HG02885 (cell line): Measurements from ENCODE around the gene SOX13.
"Not testable (repeated sequence)": the region's sequence is repeated elsewhere in the genome, so short reads cannot be mapped to it uniquely, and the experiment has no call there.

Experiments used
- ATAC-seq: cut with Tn5 transposase; IDR thresholded peaks from one replicate; pipeline ENCODE4 v1.9.1; 2021; ENCODE audit warnings: mild to moderate bottlenecking; ENCODE audit not compliant: unreplicated experiment, poor library complexity

SOX13 gene

DNA sequence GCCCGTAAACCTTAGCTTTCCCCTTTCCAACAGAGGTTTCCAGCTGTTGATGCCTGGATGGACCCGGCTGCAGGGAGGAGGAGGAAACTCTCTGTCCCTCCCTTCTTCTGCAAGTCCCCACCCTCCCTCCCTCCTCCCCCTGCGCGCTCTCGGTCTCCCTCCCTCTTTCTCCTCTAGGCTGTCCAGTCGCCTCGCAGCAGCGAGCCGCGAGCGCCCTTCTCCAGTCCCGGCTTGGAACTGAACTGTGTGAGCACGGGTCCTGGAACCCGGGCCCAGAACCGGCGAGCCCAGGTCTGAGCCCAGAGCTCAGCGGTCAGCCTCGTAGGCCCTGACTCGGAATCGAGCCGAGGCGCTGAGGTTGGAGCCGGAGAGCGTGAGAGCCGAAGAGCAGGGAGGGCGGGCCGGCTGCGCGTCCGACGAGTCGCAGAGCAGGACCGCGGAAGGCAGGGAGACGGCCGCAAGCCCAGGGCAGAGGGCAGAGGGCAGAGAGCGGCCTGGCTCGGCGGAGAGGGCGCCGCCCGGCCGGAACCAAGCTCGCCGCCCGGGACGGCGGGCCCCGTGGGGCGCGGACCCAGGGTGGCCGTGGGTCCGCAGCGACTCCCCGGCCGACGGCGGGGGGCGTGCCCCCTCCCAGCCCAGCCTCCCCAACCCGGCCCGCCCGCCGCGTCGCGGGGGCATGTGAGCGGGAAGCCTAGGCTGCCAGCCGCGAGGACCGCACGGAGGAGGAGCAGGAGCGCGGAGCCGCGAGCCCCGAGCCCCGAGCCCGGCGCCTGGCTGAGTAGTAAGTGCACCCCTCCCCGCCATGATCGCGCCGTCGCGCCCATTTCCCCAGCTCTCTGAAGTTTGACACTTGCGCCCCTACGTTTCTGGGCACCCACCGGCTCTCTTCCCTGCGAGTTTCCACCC, at the start of gene SOX13:
TSS of gene SOX13 (plus strand) at position 185 of the 906 bp plus-strand sequence. CDS start 39,801 bp downstream, outside the sequence.
- no peak for ATAC-seq

DNA sequence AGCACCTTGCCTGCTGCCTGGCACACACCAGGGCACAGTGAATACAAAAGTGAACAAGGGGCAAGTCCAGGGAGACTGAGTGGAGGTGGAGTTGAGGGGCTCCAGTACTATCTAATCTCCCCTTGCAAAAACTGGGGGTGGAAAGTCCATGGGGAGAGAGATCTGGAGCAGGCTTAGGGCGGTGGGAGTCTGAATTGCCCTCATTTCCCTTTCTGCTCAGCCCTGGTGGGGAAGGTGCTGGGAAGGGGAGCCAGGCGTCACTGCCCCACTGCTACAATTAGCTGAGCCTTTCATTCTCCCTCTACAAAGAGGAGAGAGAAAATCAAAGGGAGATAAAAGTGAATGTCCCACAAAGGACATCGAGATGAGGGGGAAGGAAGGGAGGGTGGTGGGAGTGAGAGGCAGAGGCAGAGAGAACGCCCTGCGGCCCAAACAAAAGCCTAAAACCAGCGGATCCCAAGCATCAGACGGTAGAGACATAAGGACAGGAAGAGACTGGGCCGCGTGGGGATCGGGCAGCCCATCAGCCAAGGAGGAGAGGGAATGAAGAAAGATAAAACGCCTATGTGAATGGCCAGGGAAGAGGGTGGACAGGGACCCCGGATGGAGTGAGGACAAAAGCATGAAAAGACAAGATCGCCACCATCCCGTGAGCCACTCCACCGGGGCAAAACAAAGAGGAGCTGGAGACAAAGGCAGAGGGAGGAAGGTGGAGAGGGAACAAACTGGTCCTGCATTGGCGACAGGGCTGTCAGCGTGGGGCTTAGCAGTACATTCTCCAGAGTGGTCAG, 46.8 kb upstream of the SOX13 start:
- no peak for ATAC-seq

DNA sequence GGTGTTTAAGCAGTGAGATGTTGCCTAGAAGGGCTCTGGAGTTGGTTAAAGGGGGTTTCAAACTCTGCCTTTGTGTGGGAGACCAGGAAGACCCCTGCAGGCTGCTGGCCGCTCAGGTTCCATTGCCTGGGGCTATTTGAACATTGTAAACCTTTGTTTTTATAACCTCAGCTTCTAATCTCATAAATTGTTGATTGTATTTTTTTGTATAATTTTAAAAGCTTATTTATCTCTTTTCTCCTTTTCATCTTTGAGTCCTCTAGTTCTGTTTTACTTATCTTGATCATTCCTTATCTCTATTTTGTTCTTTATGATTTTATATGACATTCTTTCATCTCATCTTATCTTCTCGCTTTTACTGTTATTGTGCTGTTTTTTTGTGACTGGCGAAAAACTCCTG, 45.5 kb upstream of the SOX13 start:
- ATAC-seq = no peak

DNA sequence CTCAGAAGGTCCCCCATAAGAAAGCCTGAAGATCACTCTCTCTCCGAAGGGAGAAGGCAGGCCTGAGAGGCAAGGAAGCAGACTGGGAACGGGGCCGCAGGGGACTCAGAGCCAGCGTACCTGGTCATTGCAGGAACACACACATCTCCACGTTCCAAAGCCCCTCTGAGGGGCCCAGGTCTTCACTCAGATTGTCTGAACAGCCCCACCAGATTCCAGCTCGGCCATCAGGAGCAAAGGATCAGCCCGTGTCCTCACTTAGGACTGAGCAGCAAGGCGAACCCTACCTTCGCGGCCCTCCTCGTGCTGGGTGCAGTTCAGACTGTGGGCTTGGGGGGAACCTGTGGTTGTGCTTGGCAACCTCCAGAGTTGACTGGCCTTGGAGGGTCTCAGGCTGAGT, 43.9 kb upstream of the SOX13 start:
- no peak for ATAC-seq

DNA sequence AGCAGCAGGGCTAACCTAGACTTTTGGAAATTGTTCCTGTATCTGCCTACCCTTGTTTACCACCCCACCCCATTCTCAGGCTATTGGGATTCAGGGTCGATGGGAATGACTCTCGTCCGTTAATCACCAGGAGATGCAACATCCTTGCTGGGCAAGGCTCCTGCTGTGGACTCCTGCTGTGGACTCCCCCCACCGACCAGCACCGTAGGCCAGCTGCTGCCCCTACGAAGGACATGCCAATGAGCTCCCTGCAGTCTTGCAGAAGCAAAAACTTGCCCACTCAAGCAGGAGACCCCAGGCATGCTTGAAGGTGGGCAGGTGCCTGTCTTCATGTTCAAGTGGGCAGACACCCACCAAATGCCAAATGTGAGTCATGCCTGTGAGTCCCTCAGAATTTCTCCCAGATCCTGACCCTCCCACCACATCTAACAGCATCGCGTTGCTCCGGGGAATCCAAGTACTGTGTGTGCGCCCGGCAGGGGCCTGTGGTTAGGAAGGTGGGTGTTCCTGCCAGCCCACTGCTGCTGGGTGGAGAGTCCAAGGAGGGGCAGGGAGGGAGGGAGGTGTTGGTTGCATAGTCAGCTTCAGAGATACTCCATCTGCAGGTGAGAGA, 41.7 kb upstream of the SOX13 start:
- ATAC-seq = no peak

DNA sequence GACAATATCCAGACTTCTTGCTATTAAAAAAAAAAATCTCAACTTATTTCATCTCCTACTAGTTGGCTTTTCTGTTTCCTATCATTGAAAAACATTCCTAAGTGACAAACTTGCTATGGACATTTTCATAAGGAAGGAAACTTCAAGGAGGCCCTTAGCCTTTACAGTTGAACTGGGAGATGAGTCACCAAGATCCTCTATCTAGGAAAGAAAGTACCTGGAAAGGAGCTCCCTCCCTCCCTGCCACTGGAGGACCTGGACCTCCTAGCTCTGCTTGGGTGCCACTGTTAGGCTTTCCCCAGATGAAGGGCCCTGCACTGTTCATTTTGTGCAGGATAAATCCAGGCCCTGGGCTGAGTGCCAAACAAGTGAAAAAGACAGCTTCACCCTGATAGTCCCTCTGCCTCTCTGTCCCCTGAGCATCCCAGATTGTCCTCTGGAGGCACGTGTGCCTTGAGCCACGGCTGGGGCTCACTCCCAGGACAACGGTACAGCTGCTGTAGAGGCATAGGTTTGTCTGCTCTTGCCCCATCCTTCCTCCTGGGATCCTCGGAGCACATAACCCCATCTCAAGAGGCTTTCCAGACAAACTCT, 40.2 kb upstream of the SOX13 start:
- ATAC-seq = no peak

DNA sequence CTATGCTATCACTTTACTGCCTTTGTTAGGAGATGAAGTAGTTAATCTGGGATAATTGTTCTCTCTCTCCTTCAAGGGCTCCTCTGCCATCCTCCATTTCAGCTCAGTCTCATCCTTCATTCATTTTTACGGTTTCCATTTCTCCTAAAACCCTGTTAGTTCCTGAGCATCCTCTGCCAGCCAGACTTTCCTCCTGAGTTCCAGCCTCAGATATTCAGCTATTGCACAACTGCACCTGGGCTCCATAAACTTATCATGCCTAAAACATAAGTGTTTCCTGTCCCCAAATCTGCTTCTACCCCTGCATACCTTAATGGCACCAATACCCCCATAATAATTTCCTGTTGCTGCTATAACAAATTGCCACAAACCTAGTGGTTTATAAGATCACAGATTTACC, 39.6 kb upstream of the SOX13 start:
- ATAC-seq = no peak

DNA sequence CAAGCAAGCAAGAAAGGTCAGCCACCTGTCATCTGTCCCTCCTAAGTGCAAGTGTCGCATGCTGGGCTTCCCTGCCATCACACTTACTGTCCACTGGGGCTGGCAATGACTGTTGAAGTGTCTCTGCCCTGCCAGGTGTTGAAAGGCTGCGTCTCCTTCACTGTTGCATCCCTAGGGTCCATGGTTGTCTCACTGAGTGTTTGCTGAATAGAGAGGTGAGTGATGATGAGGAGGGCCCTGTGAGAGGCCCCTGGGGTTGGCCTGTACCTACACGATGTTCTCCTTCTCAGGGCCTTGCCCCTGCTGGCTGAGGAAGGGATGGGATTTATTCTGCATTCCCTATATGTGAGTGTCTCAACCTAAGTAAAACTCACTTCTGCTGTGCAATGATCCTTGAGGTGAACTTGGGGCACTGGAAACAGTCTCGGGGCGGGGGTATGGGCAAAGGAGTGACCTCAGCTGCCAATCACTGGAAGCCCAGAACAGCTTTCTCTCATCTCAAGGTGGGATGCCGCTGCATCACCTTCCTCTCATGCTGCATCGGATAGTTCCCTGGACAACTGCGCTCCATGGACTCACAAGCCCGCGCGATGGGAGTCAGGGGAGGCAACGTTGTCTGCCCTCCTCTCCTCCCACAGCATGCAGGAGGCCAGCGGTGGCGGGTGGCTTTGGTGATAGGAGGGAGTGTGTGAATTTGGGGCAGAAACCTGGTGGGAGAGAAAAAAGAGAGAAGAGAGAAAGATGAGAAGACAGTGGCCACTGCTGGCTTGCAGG, 35.8 kb upstream of the SOX13 start:
- ATAC-seq = no peak

DNA sequence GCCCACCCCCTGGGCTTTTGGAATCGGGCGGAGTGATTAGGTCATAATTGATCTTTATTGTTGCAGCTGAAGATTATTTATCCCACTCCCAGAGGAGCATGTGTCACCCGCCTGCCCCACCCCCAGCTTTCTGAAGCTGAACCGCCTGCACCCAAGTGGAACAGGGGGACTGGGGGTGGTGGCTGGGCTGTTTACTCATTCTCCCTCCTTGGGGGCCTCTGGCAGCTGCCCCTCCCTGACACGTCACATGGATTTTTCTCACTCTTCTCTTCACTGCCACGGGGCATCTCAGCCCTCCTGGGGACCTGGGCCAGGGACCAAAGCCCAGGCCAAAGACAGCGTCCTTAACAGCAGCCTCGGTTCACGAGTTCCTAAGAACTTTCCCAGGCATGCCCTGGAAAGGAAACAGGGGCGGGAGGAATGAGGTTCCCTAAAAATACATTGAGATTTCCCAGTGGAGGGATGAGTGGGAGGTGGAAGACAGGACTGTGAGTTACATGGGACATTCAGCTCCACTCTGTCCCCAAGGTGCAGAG, 31.6 kb upstream of the SOX13 start:
- no peak for ATAC-seq

DNA sequence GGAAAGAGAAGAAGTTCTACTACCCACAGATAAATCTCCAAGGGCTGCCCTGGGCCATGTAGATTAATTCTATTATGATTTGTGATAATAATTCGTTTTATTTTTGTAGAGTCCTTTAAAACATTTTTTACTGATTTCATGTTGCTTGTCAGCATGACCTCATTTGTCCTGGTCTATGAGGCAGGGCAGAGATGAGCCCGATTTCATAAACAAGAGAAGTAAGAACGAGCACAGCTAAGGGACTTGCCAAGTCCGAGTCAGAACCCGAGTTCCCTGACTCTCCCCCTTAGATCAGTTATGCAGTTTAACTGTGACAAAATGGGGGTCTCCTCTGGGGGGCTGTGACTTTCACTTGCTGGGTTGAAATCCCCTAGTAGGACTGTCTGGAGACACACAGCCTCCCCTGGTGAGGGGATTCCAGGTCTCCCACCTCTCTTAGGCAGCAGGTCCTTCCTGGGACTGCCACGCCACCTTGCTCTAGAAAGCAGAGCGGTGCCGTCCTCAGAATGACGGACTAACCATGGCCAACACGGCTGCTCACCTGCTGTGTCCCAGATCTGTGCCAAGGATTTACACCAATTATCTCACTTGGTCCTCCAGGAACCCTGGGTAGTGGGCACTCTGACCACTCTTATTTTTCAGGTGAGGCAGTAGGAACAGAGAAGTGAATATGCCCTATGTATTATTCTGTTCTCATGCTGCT, 31.0 kb upstream of the SOX13 start:
- ATAC-seq = no peak

DNA sequence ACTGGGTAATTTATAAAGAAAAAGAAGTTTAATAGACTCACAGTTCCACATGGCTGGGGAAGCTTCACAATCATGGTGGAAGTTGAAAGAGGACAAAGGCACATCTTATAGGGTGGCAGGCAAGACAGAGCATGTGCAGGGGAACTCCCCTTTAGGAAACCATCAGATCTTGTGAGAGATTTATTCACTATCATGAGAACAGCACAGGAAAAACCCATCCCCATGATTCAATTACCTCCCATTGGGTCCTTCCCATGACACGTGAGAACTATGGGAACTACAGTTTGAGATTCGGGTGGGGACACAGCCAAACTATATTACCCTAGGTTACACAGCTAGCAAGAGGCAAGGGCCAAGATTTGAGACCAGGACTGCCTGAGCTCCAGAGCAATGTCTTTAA, 30.4 kb upstream of the SOX13 start:
- ATAC-seq = no peak

DNA sequence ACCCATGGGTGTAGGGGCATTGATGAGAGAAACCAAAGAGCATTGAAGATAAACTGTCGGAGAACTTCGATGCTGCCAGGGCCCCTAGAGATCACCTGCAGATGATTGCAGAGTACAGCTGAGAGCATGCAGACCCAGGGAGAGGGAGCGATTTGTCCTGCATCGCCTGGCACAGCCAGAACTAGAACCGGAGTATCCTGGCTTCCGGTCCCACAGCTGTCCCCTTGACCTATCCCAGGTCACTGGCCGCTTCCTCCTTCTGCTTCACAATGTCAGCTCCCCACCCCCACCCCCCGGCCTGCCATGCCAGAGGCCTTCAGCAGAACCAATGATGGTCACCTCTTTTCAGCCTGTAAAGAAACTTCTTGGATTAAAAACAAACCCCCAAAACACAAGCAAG, 29.2 kb upstream of the SOX13 start:
- no peak for ATAC-seq

DNA sequence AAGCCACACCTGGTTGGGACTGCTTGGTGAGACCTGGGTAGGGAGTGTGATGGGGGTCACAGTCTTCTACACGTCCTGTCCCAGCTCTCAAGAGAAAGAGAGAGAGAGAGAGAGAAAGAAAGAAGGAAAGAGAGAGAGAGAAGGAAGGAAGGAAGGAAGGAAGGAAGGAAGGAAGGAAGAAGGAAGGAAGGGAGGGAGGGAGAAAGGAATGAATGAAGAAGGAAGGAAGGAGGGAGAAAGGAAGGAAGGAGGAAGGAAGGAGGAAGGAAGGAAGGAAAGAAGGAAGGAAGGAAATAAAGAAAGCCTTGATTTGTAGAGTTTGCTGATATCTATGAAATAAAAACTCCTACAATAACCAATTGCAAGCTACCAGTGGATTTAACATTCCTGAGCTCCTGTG, 28.5 kb upstream of the SOX13 start:
- ATAC-seq = no peak

DNA sequence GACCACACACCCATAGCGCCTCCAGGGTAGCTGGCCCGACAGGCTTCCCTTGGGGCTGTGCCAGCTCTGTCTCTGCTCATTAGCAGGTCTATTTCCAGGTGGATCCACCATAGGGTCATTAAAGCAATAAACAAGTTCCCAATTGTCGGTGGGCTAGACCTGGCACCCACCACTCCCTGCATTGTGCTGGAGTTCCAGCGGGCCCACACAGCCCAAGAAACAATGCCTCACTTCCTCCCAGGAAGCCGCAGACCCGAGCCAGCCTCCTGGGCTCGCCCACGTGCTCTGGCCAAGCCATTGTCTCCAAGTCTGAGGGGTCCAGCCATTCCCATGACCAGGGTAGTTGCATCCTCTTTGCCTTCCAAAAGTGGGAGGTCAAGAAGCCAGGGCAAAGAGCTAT, 27.5 kb upstream of the SOX13 start:
- ATAC-seq = no peak

DNA sequence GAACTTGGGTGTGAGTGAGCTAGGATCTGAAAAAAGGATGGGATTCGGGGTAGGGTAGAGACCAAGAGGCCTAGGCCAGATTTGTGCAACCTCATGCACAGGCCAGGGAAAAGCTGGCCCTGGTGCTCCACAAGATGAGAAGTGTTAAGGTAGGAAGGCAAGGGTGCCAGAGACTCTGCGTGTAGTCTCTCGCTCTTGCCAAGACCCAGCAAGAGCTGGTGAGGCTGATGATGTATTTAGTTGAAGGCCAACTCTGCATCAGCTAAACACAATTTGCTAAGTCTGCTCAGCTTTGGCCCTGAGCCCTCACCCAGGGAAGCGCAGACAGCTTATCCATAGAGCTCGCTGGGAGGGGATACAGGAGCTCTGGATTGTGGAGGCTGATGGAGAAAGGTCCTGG, 26.6 kb upstream of the SOX13 start:
- no peak for ATAC-seq

DNA sequence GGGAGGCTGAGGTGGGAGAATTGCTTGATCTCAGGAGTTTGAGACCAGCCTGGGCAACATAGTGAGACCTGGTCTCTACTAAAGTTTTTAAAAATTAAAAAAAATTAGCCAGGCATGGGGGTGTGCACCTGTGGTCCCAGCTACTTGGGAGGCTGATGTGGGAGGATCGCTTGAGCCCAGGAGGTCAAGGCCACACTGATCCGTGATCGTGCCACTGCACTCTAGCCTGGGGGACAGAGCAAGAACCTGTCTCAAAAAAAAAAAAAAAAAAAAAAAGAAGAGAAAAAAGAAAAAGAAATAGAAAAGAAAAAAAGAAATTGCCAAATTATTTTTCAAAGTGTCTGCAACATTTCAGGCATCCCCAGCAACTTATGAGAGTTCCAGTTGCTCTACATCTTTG, 24.1 kb upstream of the SOX13 start:
- ATAC-seq = not testable (repeated sequence)

DNA sequence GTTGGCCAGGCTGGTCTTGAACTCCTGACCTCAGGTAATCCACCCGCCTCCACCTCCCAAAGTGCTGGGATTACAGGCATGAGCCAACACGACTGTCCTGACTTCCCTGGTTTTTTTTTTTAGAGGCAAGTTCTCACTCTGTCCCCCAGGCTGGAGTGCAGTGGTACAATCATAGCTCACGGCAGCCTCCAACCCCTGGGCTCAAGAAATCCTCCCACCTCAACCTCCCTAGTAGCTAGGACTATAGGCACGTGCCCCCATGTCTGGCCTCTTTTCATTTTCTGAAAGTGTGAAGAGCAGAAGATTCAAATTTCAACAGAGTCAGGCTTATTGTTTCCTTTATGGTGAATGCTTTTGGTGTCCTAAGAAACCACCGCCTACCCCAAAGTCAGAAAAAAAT, 21.7 kb upstream of the SOX13 start:
- ATAC-seq = no peak

DNA sequence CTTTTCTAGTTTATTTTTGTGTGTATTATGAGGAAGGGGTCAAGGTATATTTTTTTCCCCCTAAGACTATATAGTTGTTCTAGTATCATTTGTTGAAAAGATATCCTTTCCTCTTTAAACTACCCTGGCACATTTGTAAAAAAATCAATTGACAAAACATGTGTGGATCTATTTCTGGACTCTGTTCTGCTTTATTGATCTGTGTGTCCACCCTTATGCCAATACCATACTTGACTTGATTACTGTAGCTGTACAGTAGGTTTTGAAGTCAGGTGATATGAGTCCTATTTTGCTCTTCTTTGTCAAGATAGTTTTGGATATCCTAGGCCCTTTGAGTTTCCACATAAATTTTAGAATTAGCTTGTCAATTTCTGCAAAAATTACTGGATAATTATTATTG, 21.2 kb upstream of the SOX13 start:
- no peak for ATAC-seq

DNA sequence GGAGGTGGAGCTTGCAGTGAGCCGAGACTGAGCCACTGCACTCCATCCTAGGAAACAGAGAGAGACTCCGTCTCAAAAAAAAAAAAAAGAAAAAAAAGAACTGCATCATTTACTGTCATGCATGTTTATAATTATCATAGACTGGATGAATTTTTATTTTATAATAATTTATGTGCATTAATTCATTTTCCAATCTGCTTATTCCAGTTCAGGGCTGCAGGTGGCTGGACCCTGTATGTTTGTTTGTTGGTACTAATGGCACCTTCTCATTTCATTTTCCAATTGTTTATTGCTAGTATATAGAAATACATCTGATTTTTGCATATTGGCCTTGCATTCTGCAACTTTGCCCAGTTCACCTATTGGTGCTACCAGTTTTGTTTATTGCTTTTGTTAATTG, 19.0 kb upstream of the SOX13 start:
- ATAC-seq = no peak
